Keratinocyte (primary cell): ENCODE measurements around the gene LCE3E. TPM values are rescaled to one million over a fixed set of nuclear protein-coding genes. Genes with fewer than 3 reads are reported as not detected.

ENCODE experiments used
- DNase-seq: peaks from one replicate; pipeline ENCODE4 v3.0.0-alpha.2; 2011; ENCODE audit warnings: low read depth, missing footprints, low spot score
- FAIRE-seq: peaks from 2 replicates; lab custom pipeline; 2011; peaks lifted over from hg19 to GRCh38; lab: Jason Lieb, UNC
- H2AFZ ChIP-seq: 2 replicates; pipeline ENCODE4 v1.6.0; 2012; ENCODE audit warnings: low read length, control low read depth, inconsistent platforms; ENCODE audit not compliant: control insufficient read depth
- H3K27ac ChIP-seq: 2 replicates; pipeline ENCODE4 v1.5.1; 2011; ENCODE audit warnings: low read length; ENCODE audit not compliant: control insufficient read depth, insufficient read depth
- H3K27me3 ChIP-seq: 3 replicates; pipeline ENCODE4 v1.6.0; 2011; ENCODE audit warnings: low read length; ENCODE audit not compliant: control insufficient read depth, insufficient read depth; ENCODE audit errors: extremely low read depth
- H3K36me3 ChIP-seq, 2 experiments: 2 replicates in 1 of 2; 3 replicates in 1 of 2; pipeline ENCODE4 v1.5.1; 2011; ENCODE audit warnings: low read length in 2 of 2, mild to moderate bottlenecking in 1 of 2; ENCODE audit not compliant: control insufficient read depth in 2 of 2, insufficient read depth in 2 of 2; ENCODE audit errors: extremely low read depth in 1 of 2
- H3K4me1 ChIP-seq: 3 replicates; pipeline ENCODE4 v1.5.1; 2011; ENCODE audit warnings: low read length; ENCODE audit not compliant: control insufficient read depth, insufficient read depth; ENCODE audit errors: extremely low read depth
- H3K4me2 ChIP-seq: 3 replicates; pipeline ENCODE4 v1.6.0; 2011; ENCODE audit warnings: low read depth, low read length; ENCODE audit not compliant: control insufficient read depth, insufficient read depth; ENCODE audit errors: extremely low read depth
- H3K4me3 ChIP-seq, 3 experiments: fragments of 200-600 bp in 1 of 3; sonication (generic) in 1 of 3; 2 replicates in 2 of 3; 3 replicates in 1 of 3; pipeline ENCODE4 v1.5.1; 2011 to 2016; ENCODE audit warnings: low read length in 3 of 3, mild to moderate bottlenecking in 3 of 3, control low read depth in 2 of 3, inconsistent platforms in 1 of 3, low read depth in 1 of 3, mixed read lengths in 1 of 3, mixed run types in 1 of 3, moderate library complexity in 1 of 3; ENCODE audit not compliant: control insufficient read depth in 2 of 3, insufficient read depth in 2 of 3; ENCODE audit errors: extremely low read depth in 1 of 3
- H3K79me2 ChIP-seq: 2 replicates; pipeline ENCODE4 v1.6.0; 2012; ENCODE audit warnings: low read length; ENCODE audit not compliant: control insufficient read depth, insufficient read depth
- H3K9ac ChIP-seq: 3 replicates; pipeline ENCODE4 v1.6.0; 2011; ENCODE audit warnings: low read length; ENCODE audit not compliant: control insufficient read depth, insufficient read depth; ENCODE audit errors: extremely low read depth
- H3K9me1 ChIP-seq: 3 replicates; pipeline ENCODE4 v1.6.0; 2011; ENCODE audit warnings: low read length; ENCODE audit not compliant: control insufficient read depth, insufficient read depth; ENCODE audit errors: extremely low read depth
- H3K9me3 ChIP-seq: 2 replicates; pipeline ENCODE4 v1.5.1; 2012; ENCODE audit warnings: low read depth, low read length; ENCODE audit not compliant: control insufficient read depth
- H4K20me1 ChIP-seq: 3 replicates; pipeline ENCODE4 v1.6.0; 2011; ENCODE audit warnings: low read length; ENCODE audit not compliant: control insufficient read depth, insufficient read depth; ENCODE audit errors: extremely low read depth
- EZH2 ChIP-seq: IDR thresholded peaks from one replicate; pipeline ENCODE4 v1.6.1; 2012; ENCODE audit warnings: inconsistent platforms, mild to moderate bottlenecking, low read length, moderate library complexity
- dilution Hi-C: fragments of 300-500 bp; cut with MboI; formaldehyde crosslinking; loops from one replicate; pipeline ENCODE4 v1.7.0; 2020; ENCODE audit warnings: low sequenced_read_pairs; ENCODE audit not compliant: extremely low pct_ligation_motif_present
- polyA plus RNA-seq, 5 experiments: library from polyadenylated mRNA; depleted of rRNA in 3 of 5; stranded (reverse) in 3 of 5; stranded (forward) in 1 of 5; unstranded in 1 of 5; fragments of >200 nt; gene quantifications; 1 replicate in 1 of 5; 2 replicates in 3 of 5; 3 replicates in 1 of 5; pipeline versions ENCODE4 v1.2.1 to v1.2.3, GENCODE V29; 2011 to 2012; ENCODE audit warnings: missing spikeins in 2 of 5, low read depth in 1 of 5, low replicate concordance in 1 of 5
- small RNA-seq, 3 experiments: library from RNA; depleted of rRNA; stranded (forward); fragments of <200 nt; gene quantifications; one replicate each; pipeline ENCODE3, GENCODE V24; 2012; ENCODE audit warnings: low read depth in 3 of 3, low replicate concordance in 1 of 3; ENCODE audit not compliant: insufficient read length in 3 of 3
- TF ChIP-seq, protein P1 (sequence below), 3 experiments: IDR thresholded peaks in 1 of 3; conservative IDR thresholded peaks in 1 of 3; optimal IDR thresholded peaks in 1 of 3; 2 replicates in 2 of 3; 3 replicates in 1 of 3; pipeline versions ENCODE3 to v1.5.1; 2011; ENCODE audit warnings: low read length in 3 of 3, mild to moderate bottlenecking in 3 of 3, moderate library complexity in 2 of 3, control low read depth in 1 of 3, inconsistent platforms in 1 of 3; ENCODE audit not compliant: insufficient read depth in 2 of 3; ENCODE audit errors: extremely low read depth in 1 of 3

The LCE3E gene
- polyA plus RNA-seq, 1 donor (not counting 4 experiments of a cell fraction or from before 2014, with no cell fraction given) = 2.2 TPM

DNA sequence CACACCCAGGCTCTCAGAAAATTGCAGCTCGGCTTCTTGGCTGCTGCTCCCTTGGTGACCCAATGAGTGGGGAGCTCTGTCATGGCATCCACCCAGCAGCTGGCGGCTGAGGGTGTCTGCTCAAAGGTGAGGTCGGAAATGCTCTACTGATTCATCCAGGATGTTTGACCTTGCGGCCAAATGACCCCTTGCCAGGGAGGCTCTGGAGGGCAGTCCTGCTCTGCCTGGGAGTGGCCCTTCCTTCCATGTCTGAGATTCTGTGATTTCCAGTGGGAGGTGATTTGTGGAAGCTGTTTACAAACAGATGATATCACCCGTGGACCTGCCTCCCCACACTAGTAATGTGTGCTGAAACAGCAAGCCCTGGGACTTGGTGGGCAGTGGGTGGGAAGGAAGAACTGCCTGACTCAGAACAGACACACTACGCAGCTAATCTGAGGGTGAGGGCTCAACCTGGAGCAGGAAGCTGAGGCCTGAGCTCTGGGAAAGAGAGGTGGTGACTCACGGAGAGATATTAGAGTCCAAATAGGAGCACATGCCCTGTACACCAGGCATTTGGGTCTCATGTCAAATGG, 49.3 kb downstream of the LCE3E start:
- Histone ChIP-seq H3K27me3 (no peaks in the 10 kb centered on the region), H3K9me3 (no peaks in the 10 kb centered on the region), H3K4me1 (peaks cover 34% of the 10 kb centered on the region), H3K9ac (peak overlapping the region; percentile 9), H3K4me3 (no peak overlapping the region), H3K36me3 (no peaks in the 10 kb centered on the region), H3K27ac (peak overlapping the region; percentile 53), H4K20me1 (no peaks in the 10 kb centered on the region), H3K79me2 (no peaks in the 10 kb centered on the region), H3K4me2 (peak overlapping the region; percentile 17), H2AFZ (peak overlapping the region; percentile 81), H3K9me1 (no peaks in the 10 kb centered on the region)
- dilution Hi-C loops = no loop called here
- DNase-seq (no peak), FAIRE-seq (peak; percentile 94)
- TF ChIP-seq EZH2 = no peak
- TF ChIP-seq, protein P1, sequence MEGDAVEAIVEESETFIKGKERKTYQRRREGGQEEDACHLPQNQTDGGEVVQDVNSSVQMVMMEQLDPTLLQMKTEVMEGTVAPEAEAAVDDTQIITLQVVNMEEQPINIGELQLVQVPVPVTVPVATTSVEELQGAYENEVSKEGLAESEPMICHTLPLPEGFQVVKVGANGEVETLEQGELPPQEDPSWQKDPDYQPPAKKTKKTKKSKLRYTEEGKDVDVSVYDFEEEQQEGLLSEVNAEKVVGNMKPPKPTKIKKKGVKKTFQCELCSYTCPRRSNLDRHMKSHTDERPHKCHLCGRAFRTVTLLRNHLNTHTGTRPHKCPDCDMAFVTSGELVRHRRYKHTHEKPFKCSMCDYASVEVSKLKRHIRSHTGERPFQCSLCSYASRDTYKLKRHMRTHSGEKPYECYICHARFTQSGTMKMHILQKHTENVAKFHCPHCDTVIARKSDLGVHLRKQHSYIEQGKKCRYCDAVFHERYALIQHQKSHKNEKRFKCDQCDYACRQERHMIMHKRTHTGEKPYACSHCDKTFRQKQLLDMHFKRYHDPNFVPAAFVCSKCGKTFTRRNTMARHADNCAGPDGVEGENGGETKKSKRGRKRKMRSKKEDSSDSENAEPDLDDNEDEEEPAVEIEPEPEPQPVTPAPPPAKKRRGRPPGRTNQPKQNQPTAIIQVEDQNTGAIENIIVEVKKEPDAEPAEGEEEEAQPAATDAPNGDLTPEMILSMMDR (optimal IDR thresholded peaks at IDR 0.05 in 1 of 3, IDR thresholded peaks at IDR 0.05 in 1 of 3, conservative IDR thresholded peaks at IDR 0.05 in 1 of 3; ENCODE audit: extremely low read depth in 1 of 3, insufficient read depth in 2 of 3, low read length in 3 of 3) = no peak

DNA sequence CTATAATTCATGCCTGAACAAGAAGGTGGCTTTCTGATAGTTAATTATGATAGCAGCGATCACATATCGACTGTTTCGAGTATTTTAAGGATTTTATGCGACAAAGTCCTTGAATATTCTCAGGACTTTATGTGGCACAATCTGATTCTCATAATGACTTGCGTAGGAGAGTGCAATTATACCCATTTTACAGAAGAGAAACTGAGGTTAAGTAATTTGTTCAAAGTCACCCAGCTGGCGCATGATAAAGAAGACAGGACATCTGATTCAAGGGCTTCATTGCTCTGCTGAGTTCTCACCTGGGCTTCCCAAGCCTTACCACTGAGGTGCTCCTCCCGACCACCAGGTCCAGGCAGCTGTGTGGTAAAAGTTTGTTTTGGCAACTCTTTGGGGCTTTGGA, 50.5 kb downstream of the LCE3E start:
- Histone ChIP-seq H3K4me2 (peak overlapping the region; percentile 59), H3K27ac (no peak overlapping the region)

More for the DNA sequence above, 50.5 kb downstream of the LCE3E start:
- no peaks in the 10 kb centered on the region for H3K27me3 ChIP-seq
- H3K9ac ChIP-seq = no peak overlapping the region
- dilution Hi-C loops = no loop called here
- H3K9me3 ChIP-seq = no peaks in the 10 kb centered on the region
- peak overlapping the region in 1 of 3 experiments; percentile 18 for H3K4me3 ChIP-seq
- no peaks in the 10 kb centered on the region for H3K9me1 ChIP-seq
- no peak for DNase-seq
- peak; percentile 73 for FAIRE-seq
- TF ChIP-seq, protein P1 (optimal IDR thresholded peaks at IDR 0.05 in 1 of 3, IDR thresholded peaks at IDR 0.05 in 1 of 3, conservative IDR thresholded peaks at IDR 0.05 in 1 of 3; ENCODE audit: extremely low read depth in 1 of 3, insufficient read depth in 2 of 3, low read length in 3 of 3) = no peak
- TF ChIP-seq EZH2 = no peak
- peaks cover 34% of the 10 kb centered on the region for H3K4me1 ChIP-seq
- no peaks in the 10 kb centered on the region for H4K20me1 ChIP-seq
- no peaks in the 10 kb centered on the region for H3K79me2 ChIP-seq
- H3K36me3 ChIP-seq = no peaks in the 10 kb centered on the region
- no peak overlapping the region for H2AFZ ChIP-seq

Small RNA genes within 50 kb of the gene (small RNA-seq; reads per million reads assigned to genes)
- 0 reads per million in 3 experiments for gene LCE3B

Other genes with a start within 250 kb of the LCE3E start
- gene FLG, start 241.5 kb downstream of the LCE3E start, polyA plus RNA-seq = 8.7 to 8.8 TPM (median 8.8 TPM) in 3 replicates
- 0.15 to 0.98 TPM (median 0.41 TPM) in 3 replicates for gene FLG2, start 206.8 kb downstream of the LCE3E start, polyA plus RNA-seq
- gene CRNN, start 152.5 kb downstream of the LCE3E start, polyA plus RNA-seq = 0.04 to 0.05 TPM (median 0.05 TPM) in 3 replicates
- not detected in 3 replicates for gene LCE5A, start 56.0 kb downstream of the LCE3E start, polyA plus RNA-seq
- 6.4 to 11.4 TPM (median 9.0 TPM) in 3 replicates for gene CRCT1, start 52.3 kb downstream of the LCE3E start, polyA plus RNA-seq
- gene LCE3D, start 13.7 kb upstream of the LCE3E start, polyA plus RNA-seq = 1.2 to 9.1 TPM (median 4.4 TPM) in 3 replicates
- 0.20 to 0.34 TPM in 2 of 3 replicates, not detected in the other for gene LCE3C, start 33.5 kb upstream of the LCE3E start, polyA plus RNA-seq
- not detected in 3 replicates for gene LCE3B, start 47.0 kb upstream of the LCE3E start, polyA plus RNA-seq
- not detected in 3 replicates for gene LCE3A, start 56.3 kb upstream of the LCE3E start, polyA plus RNA-seq
- not detected in 3 replicates for gene LCE2D, start 96.6 kb upstream of the LCE3E start, polyA plus RNA-seq
- gene LCE2C, start 108.5 kb upstream of the LCE3E start, polyA plus RNA-seq = 0.41 to 0.48 TPM in 2 of 3 replicates, not detected in the other
- 0.14 to 0.83 TPM (median 0.49 TPM) in 3 replicates for gene LCE2B, start 119.3 kb upstream of the LCE3E start, polyA plus RNA-seq
- gene LCE2A, start 131.6 kb upstream of the LCE3E start, polyA plus RNA-seq = 0.12 to 0.16 TPM in 2 of 3 replicates, not detected in the other
- gene LCE4A, start 141.4 kb upstream of the LCE3E start, polyA plus RNA-seq = not detected in 3 replicates
- gene KPRP, start 191.2 kb upstream of the LCE3E start, polyA plus RNA-seq = 0.82 to 2.0 TPM (median 0.90 TPM) in 3 replicates
- gene LCE1F, start 208.4 kb upstream of the LCE3E start, polyA plus RNA-seq = not detected in 3 replicates
- gene LCE1E, start 219.5 kb upstream of the LCE3E start, polyA plus RNA-seq = 0.59 to 1.0 TPM (median 0.86 TPM) in 3 replicates
- 0.33 TPM in 1 of 3 replicates, not detected in the others for gene LCE1D, start 229.9 kb upstream of the LCE3E start, polyA plus RNA-seq
- gene LCE1C, start 239.9 kb upstream of the LCE3E start, polyA plus RNA-seq = 1.8 TPM in 3 replicates
- gene LCE1B, start 245.2 kb upstream of the LCE3E start, polyA plus RNA-seq = 0.34 to 0.57 TPM (median 0.48 TPM) in 3 replicates